GM18505 (cell line): ENCODE results near the gene CD27.

Experiments used
- ATAC-seq: cut with Tn5 transposase; IDR thresholded peaks from one replicate; pipeline ENCODE4 v1.9.1; 2021; ENCODE audit not compliant: unreplicated experiment
- POLR2A ChIP-seq: IDR thresholded peaks from 4 replicates; pipeline ENCODE4 v1.6.1; 2011; ENCODE audit warnings: borderline replicate concordance; ENCODE audit not compliant: insufficient read depth, insufficient read length; ENCODE audit errors: extremely low read depth

Gene CD27

GRCh38 chr12:6442836-6443235 is 1.9 kb upstream of the CD27 start:
- no peak for ATAC-seq
- TF ChIP-seq POLR2A, result no peak

GRCh38 chr12:6443361-6443983 is 1.3 kb upstream of the CD27 start:
- TF ChIP-seq POLR2A, result peak; percentile 55
- ATAC-seq, result no peak

GRCh38 chr12:6444031-6444430 is 724 bp upstream of the CD27 start:
- peak; percentile 43 for TF ChIP-seq POLR2A
- no peak for ATAC-seq

- TF ChIP-seq POLR2A, result no peak
- ATAC-seq, result no peak
These were observed 5.5 kb downstream of the CD27 start for GRCh38 chr12:6450091-6450868.

- no peak for ATAC-seq
- no peak for TF ChIP-seq POLR2A
These were observed 6.2 kb downstream of the CD27 start for GRCh38 chr12:6450869-6451347.

- ATAC-seq, result peak; percentile 47
- peak; percentile 69 for TF ChIP-seq POLR2A
These were observed 6.8 kb downstream of the CD27 start, which contains the start of gene TAPBPL for GRCh38 chr12:6451348-6452244. Gene TAPBPL (plus strand): TSS chr12:6452042. CDS start chr12:6452249, 207 bp downstream.

GRCh38 chr12:6452245-6452943 is 7.6 kb downstream of the CD27 start:
- no peak for ATAC-seq
- TF ChIP-seq POLR2A, result no peak

- TF ChIP-seq POLR2A, result peak; percentile 38
- ATAC-seq, result no peak
These were observed 8.3 kb downstream of the CD27 start for GRCh38 chr12:6452944-6453630.

GRCh38 chr12:6457220-6457945 is 12.6 kb downstream of the CD27 start:
- TF ChIP-seq POLR2A, result peak; percentile 24
- ATAC-seq, result no peak

- peak; percentile 41 for TF ChIP-seq POLR2A
- no peak for ATAC-seq
These were observed 13.7 kb downstream of the CD27 start for GRCh38 chr12:6458281-6459003.

GRCh38 chr12:6459004-6459337 is 14.2 kb downstream of the CD27 start:
- TF ChIP-seq POLR2A, result peak; percentile 3
- ATAC-seq, result no peak
